ENCODE measurements around the gene IKBIP. TPM values are rescaled to one million over a fixed set of nuclear protein-coding genes. Genes with fewer than 3 reads are reported as not detected.

Gene IKBIP
- total and polyA plus RNA-seq, 2 donors (not counting 1 experiment from before 2014, with no cell fraction given): 1.7 to 12.0 TPM

DNA sequence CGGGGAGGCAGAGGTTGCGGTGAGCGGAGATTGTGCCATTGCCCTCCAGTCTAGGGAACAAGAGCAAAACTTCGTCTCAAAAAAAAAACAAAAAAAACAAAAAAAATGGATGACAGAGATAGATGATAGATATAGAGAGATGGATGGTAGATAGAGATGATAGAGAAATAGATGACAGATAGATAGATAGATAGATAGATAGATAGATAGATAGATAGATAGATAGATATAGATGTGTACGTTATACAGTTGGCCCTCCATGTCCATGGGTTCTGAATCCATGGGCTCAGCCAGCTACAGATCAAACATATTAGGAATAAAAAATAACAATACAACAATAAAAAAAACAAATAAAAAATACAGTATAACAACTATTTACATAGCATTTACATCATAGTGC is 63.9 kb downstream of the IKBIP start:
- ChIA-PET POLR2A (no interaction called here), CTCF (interaction anchor here (2.5 kb wide), 1 partner anchor 14 kb away, joined by 13 read pairs; no protein-coding TSS in a partner anchor)
- no CpG with 5 or more reads among the region's 5 CpGs for WGBS (ENCODE audit: insufficient coverage)
- Histone ChIP-seq H3K4me3 (ENCODE audit: control extremely low read depth in 1 of 5, extremely low read depth in 1 of 5, insufficient read depth in 1 of 5, low read depth in 2 of 5, low read length in 4 of 5) (no peak overlapping the region), H3K4me1 (ENCODE audit: control insufficient read depth in 2 of 2, insufficient read depth in 2 of 2, low read length in 2 of 2) (no peaks in the 10 kb centered on the region), H3K36me3 (replicated peaks in 1 of 2; ENCODE audit: control extremely low read depth in 1 of 2, control insufficient read depth in 1 of 2, extremely low read depth in 1 of 2, insufficient read depth in 2 of 2, low read length in 1 of 2) (no peaks in the 10 kb centered on the region), H3K27ac (ENCODE audit: low read length in 2 of 2) (no peak overlapping the region), H3K27me3 (replicated peaks in 1 of 4; ENCODE audit: control extremely low read depth in 1 of 4, control insufficient read depth in 3 of 4, insufficient read depth in 4 of 4, low read length in 3 of 4) (no peaks in the 10 kb centered on the region), H4K20me1 (ENCODE audit: control insufficient read depth, insufficient read depth, low read length, poor library complexity, severe bottlenecking) (no peaks in the 10 kb centered on the region), H2AFZ (ENCODE audit: insufficient read depth, low read depth, low read length, poor library complexity, severe bottlenecking) (no peak overlapping the region), H3K9ac (ENCODE audit: low read length) (no peak overlapping the region), H3K9me3 (ENCODE audit: control extremely low read depth in 1 of 3, control insufficient read depth in 2 of 3, insufficient read depth in 1 of 3, low read length in 2 of 3) (no peaks in the 10 kb centered on the region), H3K79me2 (ENCODE audit: control insufficient read depth, insufficient read depth, low read length) (no peaks in the 10 kb centered on the region), H3K4me2 (replicated peaks; ENCODE audit: low read depth, low read length, poor library complexity, severe bottlenecking) (no peak overlapping the region)
- H3K27ac Mint-ChIP-seq: no peak overlapping the region
- ATAC-seq (ENCODE audit: low read depth) (no peak), DNase-seq (no peak)
- H3K27me3 Mint-ChIP-seq: peaks cover 3% of the 10 kb centered on the region
- intact Hi-C loops (cut with micrococcal nuclease): no loop called here
- TF ChIP-seq EZH2 (IDR thresholded peaks at IDR 0.05; ENCODE audit: borderline replicate concordance, insufficient read depth, low read depth, low read length, poor library complexity, severe bottlenecking): no peak
- TF ChIP-seq, protein P1, sequence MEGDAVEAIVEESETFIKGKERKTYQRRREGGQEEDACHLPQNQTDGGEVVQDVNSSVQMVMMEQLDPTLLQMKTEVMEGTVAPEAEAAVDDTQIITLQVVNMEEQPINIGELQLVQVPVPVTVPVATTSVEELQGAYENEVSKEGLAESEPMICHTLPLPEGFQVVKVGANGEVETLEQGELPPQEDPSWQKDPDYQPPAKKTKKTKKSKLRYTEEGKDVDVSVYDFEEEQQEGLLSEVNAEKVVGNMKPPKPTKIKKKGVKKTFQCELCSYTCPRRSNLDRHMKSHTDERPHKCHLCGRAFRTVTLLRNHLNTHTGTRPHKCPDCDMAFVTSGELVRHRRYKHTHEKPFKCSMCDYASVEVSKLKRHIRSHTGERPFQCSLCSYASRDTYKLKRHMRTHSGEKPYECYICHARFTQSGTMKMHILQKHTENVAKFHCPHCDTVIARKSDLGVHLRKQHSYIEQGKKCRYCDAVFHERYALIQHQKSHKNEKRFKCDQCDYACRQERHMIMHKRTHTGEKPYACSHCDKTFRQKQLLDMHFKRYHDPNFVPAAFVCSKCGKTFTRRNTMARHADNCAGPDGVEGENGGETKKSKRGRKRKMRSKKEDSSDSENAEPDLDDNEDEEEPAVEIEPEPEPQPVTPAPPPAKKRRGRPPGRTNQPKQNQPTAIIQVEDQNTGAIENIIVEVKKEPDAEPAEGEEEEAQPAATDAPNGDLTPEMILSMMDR (IDR thresholded peaks at IDR 0.05): no peak
- no peaks in the 10 kb centered on the region for H3K4me1 Mint-ChIP-seq
- H3K9me3 Mint-ChIP-seq (ENCODE audit: insufficient read depth): no peaks in the 10 kb centered on the region
- no peak overlapping the region for H3K4me3 Mint-ChIP-seq

DNA sequence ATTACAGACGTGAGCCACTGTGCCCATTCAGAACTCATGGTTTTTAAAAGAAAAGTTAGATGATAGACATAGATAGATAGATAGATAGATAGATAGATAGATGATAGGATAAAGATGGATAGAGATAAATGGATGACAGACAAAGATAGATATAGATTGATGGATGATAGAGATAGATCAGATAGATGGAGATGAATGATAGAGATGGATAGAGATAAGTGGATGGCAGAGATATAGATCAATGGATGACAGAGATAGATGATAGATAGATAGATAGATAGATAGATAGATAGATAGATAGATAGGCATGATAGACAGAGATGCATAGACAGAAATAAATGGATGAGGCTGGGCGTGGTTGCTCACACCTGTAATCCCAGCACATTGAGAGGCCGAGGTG is 64.8 kb downstream of the IKBIP start:
- ATAC-seq (ENCODE audit: low read depth) (no peak), DNase-seq (no peak)
- no peak overlapping the region for H3K27ac Mint-ChIP-seq
- Histone ChIP-seq H3K27me3 (replicated peaks in 1 of 4; ENCODE audit: control extremely low read depth in 1 of 4, control insufficient read depth in 3 of 4, insufficient read depth in 4 of 4, low read length in 3 of 4) (no peaks in the 10 kb centered on the region), H3K4me1 (ENCODE audit: control insufficient read depth in 2 of 2, insufficient read depth in 2 of 2, low read length in 2 of 2) (no peaks in the 10 kb centered on the region), H3K9ac (ENCODE audit: low read length) (no peak overlapping the region), H3K4me2 (replicated peaks; ENCODE audit: low read depth, low read length, poor library complexity, severe bottlenecking) (no peak overlapping the region), H4K20me1 (ENCODE audit: control insufficient read depth, insufficient read depth, low read length, poor library complexity, severe bottlenecking) (no peaks in the 10 kb centered on the region), H3K36me3 (replicated peaks in 1 of 2; ENCODE audit: control extremely low read depth in 1 of 2, control insufficient read depth in 1 of 2, extremely low read depth in 1 of 2, insufficient read depth in 2 of 2, low read length in 1 of 2) (no peaks in the 10 kb centered on the region), H3K79me2 (ENCODE audit: control insufficient read depth, insufficient read depth, low read length) (no peaks in the 10 kb centered on the region), H3K4me3 (ENCODE audit: control extremely low read depth in 1 of 5, extremely low read depth in 1 of 5, insufficient read depth in 1 of 5, low read depth in 2 of 5, low read length in 4 of 5) (no peak overlapping the region), H3K9me3 (ENCODE audit: control extremely low read depth in 1 of 3, control insufficient read depth in 2 of 3, insufficient read depth in 1 of 3, low read length in 2 of 3) (no peaks in the 10 kb centered on the region), H3K27ac (ENCODE audit: low read length in 2 of 2) (no peak overlapping the region), H2AFZ (ENCODE audit: insufficient read depth, low read depth, low read length, poor library complexity, severe bottlenecking) (no peak overlapping the region)
- 100% methylated on average over 2 of the region's 3 CpGs for WGBS (ENCODE audit: insufficient coverage)
- CTCF ChIA-PET: interaction anchor here (1.4 kb wide), 1 partner anchor 13 kb away, joined by 7 read pairs; no protein-coding TSS in a partner anchor
- no peaks in the 10 kb centered on the region for H3K4me1 Mint-ChIP-seq
- H3K27me3 Mint-ChIP-seq: peaks cover 3% of the 10 kb centered on the region
- POLR2A ChIA-PET: no interaction called here
- H3K9me3 Mint-ChIP-seq (ENCODE audit: insufficient read depth): no peaks in the 10 kb centered on the region
- intact Hi-C loops (cut with micrococcal nuclease): no loop called here
- TF ChIP-seq EZH2 (IDR thresholded peaks at IDR 0.05; ENCODE audit: borderline replicate concordance, insufficient read depth, low read depth, low read length, poor library complexity, severe bottlenecking): no peak
- TF ChIP-seq, protein P1 (IDR thresholded peaks at IDR 0.05): no peak
- no peak overlapping the region for H3K4me3 Mint-ChIP-seq

Measured in B cell (primary cell).